NCI-H82 (cell line): ENCODE results near the gene DLX4.

Source experiments
- DNase-seq: peaks from one replicate; lab custom pipeline; 2025; lab: John Stamatoyannopoulos, UW

The DLX4 gene

DNA sequence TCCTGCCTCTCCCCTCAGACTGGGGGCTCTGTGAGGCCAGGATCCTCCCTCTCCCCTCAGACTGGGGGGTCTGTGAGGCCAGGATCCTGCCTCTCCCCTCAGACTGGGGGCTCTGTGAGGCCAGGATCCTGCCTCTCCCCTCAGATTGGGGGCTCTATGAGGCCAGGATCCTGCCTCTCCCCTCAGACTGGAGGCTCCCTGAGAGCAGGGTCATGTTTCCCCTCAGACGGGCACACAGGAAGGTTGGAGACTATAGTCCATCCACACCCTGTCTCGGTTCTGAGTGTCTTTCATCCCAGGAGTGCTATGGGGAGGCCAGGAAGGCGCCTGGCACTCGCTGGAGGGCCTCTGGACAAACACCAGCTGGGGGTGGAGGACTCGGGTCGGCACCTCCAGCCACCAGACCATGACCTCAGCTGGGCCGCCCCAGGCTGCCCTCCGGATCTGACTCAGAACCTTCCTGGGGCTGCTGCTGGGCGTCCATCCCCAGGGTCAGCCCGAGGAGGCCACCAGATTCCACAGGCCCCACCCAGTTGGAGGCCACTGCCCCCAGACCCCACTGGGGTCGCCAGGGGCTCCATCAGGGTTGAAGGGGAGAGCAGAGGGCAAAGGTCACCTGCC is 21.9 kb upstream of the DLX4 start:
- no peak for DNase-seq

DNA sequence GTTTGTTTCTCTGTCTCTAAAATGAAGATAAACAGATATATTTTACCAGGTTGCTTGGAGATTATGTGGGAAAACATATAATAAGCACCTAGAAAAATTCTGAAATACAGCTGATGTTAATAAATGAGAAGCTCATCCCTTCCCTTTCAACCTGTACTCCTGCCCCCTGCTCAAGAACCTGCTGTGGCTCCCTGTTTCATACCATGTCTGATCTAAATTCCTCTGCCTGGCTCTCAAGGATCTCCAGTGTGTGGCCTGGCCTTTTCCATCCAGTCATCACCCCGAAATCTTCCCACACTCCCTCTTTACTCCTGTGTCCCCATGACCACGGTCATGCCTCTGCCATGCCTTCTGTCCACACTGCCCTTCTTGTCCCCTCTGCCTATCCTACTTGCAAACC is 19.4 kb upstream of the DLX4 start:
- no peak for DNase-seq

GRCh38 chr17:49951362-49952082 is 17.5 kb upstream of the DLX4 start:
- no peak for DNase-seq

DNA sequence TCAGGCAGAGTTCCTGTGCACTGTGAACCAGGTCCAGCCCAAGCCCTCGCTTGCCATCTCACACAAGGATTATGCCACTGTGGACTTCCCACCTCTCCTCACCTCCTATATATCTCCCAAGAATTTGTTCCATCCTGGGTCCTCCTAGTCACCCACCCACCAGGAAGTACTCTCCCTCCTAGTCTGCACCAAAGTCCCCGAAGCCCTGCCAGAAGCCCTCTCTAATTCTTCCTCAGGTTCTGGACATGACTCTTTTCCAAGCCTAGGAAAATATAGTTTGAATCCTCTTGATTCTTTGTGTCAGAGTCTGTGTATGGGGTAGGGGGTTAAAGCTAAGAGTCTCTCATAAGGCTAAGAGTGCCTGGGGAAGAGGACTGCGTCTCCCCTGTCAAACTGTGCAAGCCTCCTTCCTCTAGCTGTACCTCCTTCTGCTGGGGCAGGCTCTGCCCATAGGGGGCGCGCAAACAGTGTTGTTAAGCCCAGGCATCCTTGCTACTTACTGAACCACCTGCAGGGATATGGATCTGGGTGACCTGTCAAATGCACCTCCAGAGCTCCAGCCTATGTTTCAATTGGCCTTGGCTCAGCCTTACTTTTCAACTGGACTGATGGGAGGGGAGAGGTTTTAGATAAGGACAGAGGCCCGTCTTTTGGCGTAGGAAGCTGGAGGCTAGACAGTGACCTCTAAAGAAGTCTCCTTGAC is 16.6 kb upstream of the DLX4 start:
- DNase-seq = peak; percentile 94

DNA sequence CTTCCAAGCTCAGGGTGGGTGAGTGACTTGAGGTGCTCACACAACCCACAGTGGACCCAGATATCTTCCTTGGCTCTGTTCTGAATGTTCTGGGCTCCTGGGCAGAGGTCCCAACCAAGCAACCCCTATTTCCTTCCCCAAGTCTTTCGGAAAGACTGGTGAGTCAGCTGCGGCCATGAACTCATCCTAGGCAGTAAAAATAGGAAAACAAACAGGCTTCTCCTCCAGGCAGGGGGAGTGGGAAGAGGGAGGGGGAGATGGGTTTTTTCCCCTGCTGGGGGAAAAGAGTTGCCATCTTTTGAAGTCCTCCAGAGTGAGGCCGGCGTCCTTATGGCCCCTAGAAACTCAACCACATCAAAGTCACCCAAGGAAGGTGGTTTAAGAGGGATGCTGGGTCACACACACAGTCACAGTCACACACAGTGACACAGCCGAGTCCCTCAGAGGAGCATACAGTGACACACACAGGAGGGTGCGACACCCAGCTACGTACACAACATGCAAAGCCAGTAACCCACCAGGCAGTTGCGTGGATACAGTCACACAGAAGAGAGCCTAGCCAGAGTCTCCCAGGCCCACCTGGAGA is 16.0 kb upstream of the DLX4 start:
- DNase-seq = no peak

DNA sequence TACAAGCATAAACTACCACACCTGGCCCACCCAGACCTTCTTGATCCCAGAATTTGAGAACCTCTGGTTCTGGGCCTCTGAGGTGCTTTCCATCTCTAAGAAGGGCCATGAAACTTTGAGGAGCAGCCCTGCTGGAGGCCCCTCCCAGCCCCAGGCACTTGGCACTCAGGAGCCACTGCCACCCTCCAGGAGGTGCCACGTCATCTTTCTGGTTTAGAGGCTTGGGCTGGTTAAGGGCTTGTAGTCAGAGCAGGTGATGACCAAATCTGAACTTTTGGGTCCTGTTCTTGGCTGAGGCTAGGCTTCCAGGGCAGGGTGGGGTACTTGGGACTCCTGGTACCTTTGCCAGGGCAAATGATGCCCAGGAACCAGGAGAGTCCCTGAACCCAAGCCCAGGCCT is 13.8 kb upstream of the DLX4 start:
- DNase-seq = no peak

GRCh38 chr17:49956780-49957179 is 12.2 kb upstream of the DLX4 start:
- DNase-seq = peak; percentile 49

GRCh38 chr17:49957350-49957749 is 11.6 kb upstream of the DLX4 start:
- no peak for DNase-seq

DNA sequence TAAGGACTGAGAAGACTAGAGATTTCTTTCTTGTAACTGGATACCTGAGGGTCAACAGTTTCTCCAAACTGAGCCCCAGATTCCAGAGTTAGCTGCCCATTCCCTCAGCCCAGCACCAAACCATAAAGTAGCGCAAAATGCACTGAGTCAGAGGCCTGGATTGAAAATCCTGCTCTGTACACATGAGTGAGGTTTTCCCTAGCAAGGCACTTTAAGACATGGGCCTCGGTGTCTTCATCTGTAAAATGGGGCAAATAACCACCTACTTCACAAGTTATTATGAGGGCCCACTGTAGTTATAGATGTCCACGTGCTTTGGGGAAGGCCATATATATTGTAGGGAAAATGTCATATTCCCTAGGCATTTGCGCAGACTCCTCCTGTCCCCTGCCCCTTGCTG is 10.3 kb upstream of the DLX4 start:
- no peak for DNase-seq

- DNase-seq = no peak
These were observed 9.6 kb upstream of the DLX4 start for GRCh38 chr17:49959183-49959935.

DNA sequence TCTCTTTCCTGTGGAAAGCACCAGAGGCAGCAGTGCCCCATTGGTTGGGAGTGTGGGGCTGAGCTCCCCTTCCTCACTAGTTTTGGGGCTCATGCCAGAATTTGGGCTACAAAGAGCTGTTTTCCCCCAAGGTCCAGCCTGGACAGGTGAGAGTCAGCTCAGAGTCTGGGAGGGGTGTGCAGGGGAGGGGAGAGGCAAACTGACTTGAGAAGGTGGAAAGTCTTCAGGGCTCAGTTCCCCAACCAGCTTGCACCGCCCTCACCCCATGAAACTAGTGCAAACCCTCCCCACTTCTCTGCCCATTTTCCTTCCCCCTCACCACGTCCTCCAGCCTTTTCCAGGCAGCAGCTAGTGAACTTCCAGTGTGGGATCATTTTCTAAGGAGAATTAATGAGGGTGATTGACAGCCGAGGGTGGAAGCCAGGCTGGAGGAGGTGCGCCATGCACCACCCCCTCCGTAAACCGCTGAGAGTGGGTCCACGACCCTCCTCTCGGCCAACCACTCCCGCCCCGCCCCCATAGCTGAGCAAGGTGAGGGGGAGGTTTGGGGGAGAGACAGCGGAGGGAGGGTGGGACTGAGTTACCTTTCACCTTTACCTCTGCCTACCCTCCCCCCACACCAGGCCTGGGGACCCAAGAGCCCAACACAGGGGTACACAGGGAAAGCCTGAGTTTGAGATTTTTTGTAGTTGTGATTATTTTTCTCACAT is 6.2 kb upstream of the DLX4 start:
- no peak for DNase-seq

- no peak for DNase-seq
These were observed 5.7 kb upstream of the DLX4 start for GRCh38 chr17:49963309-49963625.

DNA sequence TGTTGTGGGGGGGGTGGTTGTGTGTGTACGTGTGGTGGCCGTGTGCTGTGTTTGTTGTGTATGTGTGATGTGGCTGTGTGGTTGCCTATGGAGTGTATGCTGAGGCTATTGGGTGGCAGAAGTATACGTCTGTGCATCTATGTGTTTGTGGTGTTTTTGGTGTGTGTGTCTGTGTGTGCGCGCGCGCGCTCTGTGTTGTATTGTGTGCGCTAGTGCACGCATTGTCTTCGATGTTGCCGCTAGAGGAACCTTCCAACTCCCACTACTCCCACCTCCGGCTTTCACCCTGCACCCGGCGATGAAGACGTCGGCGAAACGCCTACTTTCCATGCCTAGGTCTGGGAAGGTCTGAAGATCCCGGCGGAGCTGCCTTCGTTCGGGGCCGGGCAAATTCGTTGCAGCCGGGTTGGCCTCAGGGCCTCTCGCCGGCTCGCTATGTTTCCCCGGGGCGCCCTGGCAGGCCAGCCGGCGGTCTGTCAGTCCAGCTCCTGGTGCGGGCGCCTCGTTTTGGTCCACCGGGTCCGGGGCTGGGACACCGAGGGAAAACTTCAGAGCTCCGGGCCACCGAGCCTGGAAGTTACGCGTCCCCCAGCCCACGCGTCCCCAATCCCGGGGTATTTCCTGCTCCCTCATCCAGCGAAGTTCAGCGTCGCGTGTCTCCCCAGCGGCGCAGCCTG is 5.2 kb upstream of the DLX4 start:
- DNase-seq = no peak

DNA sequence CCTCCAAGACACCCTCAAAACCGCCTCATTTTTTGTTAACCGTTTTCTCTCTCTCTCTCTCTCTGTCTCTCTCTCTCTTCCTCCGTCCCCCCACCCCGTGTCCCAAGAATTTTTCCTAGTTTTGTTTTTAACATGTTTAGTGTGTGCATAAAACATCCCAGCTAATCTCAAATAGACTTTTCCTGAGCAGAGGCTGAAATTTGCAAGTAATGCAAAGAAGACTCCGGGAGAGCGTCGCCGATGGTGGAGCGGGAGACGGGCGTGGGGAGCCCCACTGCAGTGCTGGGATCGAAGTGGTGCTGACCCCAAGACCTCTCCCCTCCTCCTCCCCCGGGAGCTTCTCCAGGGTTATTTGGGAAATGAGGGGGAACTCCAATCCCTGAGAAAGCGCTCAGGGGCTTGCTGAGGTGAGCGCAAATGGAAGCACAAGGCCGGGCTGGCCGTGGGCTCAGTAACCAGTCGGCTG is 4.7 kb upstream of the DLX4 start:
- no peak for DNase-seq

GRCh38 chr17:49964769-49965523 is 4.0 kb upstream of the DLX4 start:
- DNase-seq = no peak

- DNase-seq = no peak
These were observed 3.5 kb upstream of the DLX4 start for GRCh38 chr17:49965524-49965909.

GRCh38 chr17:49966767-49967166 is 2.2 kb upstream of the DLX4 start:
- DNase-seq = no peak

DNA sequence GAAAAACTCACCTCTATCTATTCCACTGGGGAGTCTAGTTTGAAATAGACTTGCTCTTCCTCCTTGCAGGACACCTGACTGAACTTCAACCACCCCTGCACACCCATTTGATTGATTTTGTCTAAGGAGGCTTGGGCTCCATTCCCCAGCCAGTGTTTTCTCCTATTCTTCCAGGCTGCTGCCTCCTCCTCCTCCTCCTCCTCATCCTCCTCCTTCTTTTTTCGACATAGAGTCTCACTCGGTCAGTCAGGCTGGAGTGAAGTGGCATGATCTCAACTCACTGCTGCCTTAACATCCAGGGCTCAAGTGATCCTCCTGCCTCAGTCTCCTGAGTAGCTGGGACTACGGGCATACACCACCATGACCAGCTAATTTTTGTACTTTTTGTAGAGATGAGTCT is 1.8 kb upstream of the DLX4 start:
- no peak for DNase-seq

GRCh38 chr17:49967621-49968404 is 1.2 kb upstream of the DLX4 start:
- DNase-seq = no peak
